GM23338 (cell line): Measurements from ENCODE around the gene UROS. TPM values are rescaled to one million over a fixed set of nuclear protein-coding genes. Genes with fewer than 3 reads are reported as not detected.

Experiments
- ATAC-seq: fragments of 200-7000 bp; cut with Tn5 transposase; 3 replicates; pipeline ENCODE4 v1.9.1; 2020
- DNase-seq: peaks from one replicate; pipeline ENCODE4 v3.0.0-alpha.2; 2015; ENCODE audit warnings: low spot score
- H2AFZ ChIP-seq: fragments of 200-600 bp; sonication (generic); 2 replicates; pipeline ENCODE4 v1.8.0; 2016; ENCODE audit warnings: antibody characterized with exemption, mild to moderate bottlenecking, moderate library complexity
- H3F3A ChIP-seq: fragments of 200-600 bp; sonication (generic); replicated peaks from 2 replicates; pipeline ENCODE4 v1.8.0; 2017; ENCODE audit warnings: antibody characterized with exemption, mixed run types, low read depth
- H3K27ac ChIP-seq: fragments of 200-600 bp; sonication (generic); 2 replicates; pipeline ENCODE4 v1.6.1; 2016; ENCODE audit warnings: low read depth
- H3K27me3 ChIP-seq: fragments of 200-600 bp; sonication (generic); 2 replicates; pipeline ENCODE4 v1.8.0; 2016; ENCODE audit warnings: mild to moderate bottlenecking, mixed run types, moderate library complexity; ENCODE audit not compliant: insufficient read depth
- H3K36me3 ChIP-seq: fragments of 200-600 bp; sonication (generic); 2 replicates; pipeline ENCODE4 v1.8.0; 2016; ENCODE audit warnings: mild to moderate bottlenecking; ENCODE audit not compliant: insufficient read depth
- H3K4me1 ChIP-seq: fragments of 200-600 bp; sonication (generic); 2 replicates; pipeline ENCODE4 v1.8.0; 2016; ENCODE audit warnings: mild to moderate bottlenecking, moderate library complexity; ENCODE audit not compliant: insufficient read depth
- H3K4me2 ChIP-seq: fragments of 200-600 bp; sonication (generic); 2 replicates; pipeline ENCODE4 v1.7.1; 2017; ENCODE audit warnings: mixed run types
- H3K4me3 ChIP-seq: fragments of 200-600 bp; sonication (generic); 2 replicates; pipeline ENCODE4 v1.6.1; 2016; ENCODE audit warnings: mixed run types
- H3K79me2 ChIP-seq: fragments of 200-600 bp; sonication (generic); replicated peaks from 2 replicates; pipeline ENCODE4 v1.8.0; 2017; ENCODE audit warnings: mild to moderate bottlenecking; ENCODE audit not compliant: insufficient read depth
- H3K9me2 ChIP-seq: fragments of 200-600 bp; sonication (generic); 2 replicates; pipeline ENCODE4 v1.8.0; 2017; ENCODE audit not compliant: insufficient read depth
- H4K20me1 ChIP-seq: fragments of 200-600 bp; sonication (generic); replicated peaks from 2 replicates; pipeline ENCODE4 v1.8.0; 2017; ENCODE audit warnings: mild to moderate bottlenecking; ENCODE audit not compliant: insufficient read depth
- H3K27ac Mint-ChIP-seq: 2 replicates; pipeline ENCODE4 v1.8.0; 2020; ENCODE audit warnings: inconsistent platforms, mild to moderate bottlenecking, moderate library complexity, mixed read lengths
- H3K27me3 Mint-ChIP-seq: 3 replicates; pipeline ENCODE4 v1.8.0; 2022; ENCODE audit warnings: low read depth, mild to moderate bottlenecking, moderate library complexity, mixed read lengths, inconsistent platforms; ENCODE audit not compliant: insufficient read depth, poor library complexity
- H3K36me3 Mint-ChIP-seq: 3 replicates; pipeline ENCODE4 v1.8.0; 2021; ENCODE audit warnings: low read depth, mild to moderate bottlenecking, inconsistent platforms, moderate library complexity, mixed read lengths
- H3K4me1 Mint-ChIP-seq: 3 replicates; pipeline ENCODE4 v1.8.0; 2020; ENCODE audit warnings: mild to moderate bottlenecking, inconsistent platforms, mixed read lengths
- H3K4me3 Mint-ChIP-seq: 3 replicates; pipeline ENCODE4 v1.8.0; 2021; ENCODE audit warnings: moderate library complexity, mild to moderate bottlenecking, inconsistent platforms, mixed read lengths
- H3K9me3 Mint-ChIP-seq: 3 replicates; pipeline ENCODE4 v1.8.0; 2020; ENCODE audit warnings: moderate library complexity, mild to moderate bottlenecking, inconsistent platforms, mixed read lengths
- CTCF ChIP-seq, 2 experiments: fragments of 200-600 bp in 1 of 2; sonication (generic) in 1 of 2; conservative IDR thresholded peaks; 2 replicates each; pipeline versions ENCODE4 v1.5.1 to v1.6.1; 2016 to 2017; ENCODE audit warnings: antibody characterized with exemption in 2 of 2, low read depth in 2 of 2, mild to moderate bottlenecking in 2 of 2, moderate library complexity in 1 of 2
- ETS1 ChIP-seq: IDR thresholded peaks from 2 replicates; pipeline ENCODE4 v1.6.1; 2016; ENCODE audit warnings: antibody characterized with exemption
- EZH2phosphoT487 ChIP-seq: fragments of 200-600 bp; sonication (generic); IDR thresholded peaks from one replicate; pipeline ENCODE4 v1.8.1; 2018; ENCODE audit warnings: antibody characterized with exemption; ENCODE audit not compliant: unreplicated experiment
- POLR2AphosphoS5 ChIP-seq: IDR thresholded peaks from 2 replicates; pipeline ENCODE4 v1.6.1; 2016; ENCODE audit warnings: antibody characterized with exemption, low read depth
- REST ChIP-seq: IDR thresholded peaks from one replicate; pipeline ENCODE4 v1.6.1; 2018; ENCODE audit warnings: antibody characterized with exemption; ENCODE audit not compliant: unreplicated experiment
- ZNF462 ChIP-seq: fragments of 250-450 bp; sonication (Bioruptor Pico); IDR thresholded peaks from 2 replicates; pipeline ENCODE4 v1.5.0; 2020; ENCODE audit warnings: mild to moderate bottlenecking, moderate library complexity
- polyA plus RNA-seq: library from polyadenylated mRNA; unstranded; fragments of >200 nt; fragmentation: Nextera tagmentation; extraction: Ambion mirVana; gene quantifications from 2 replicates; pipeline ENCODE4 v1.2.1, GENCODE V29; 2016
- total RNA-seq: library from RNA; depleted of rRNA; stranded (reverse); fragments of >200 nt; shearing (Covaris generic); gene quantifications from 2 replicates; pipeline ENCODE4 v1.2.3, GENCODE V29; 2014

The UROS gene
- total and polyA plus RNA-seq, 2 experiments from 2014 or later, result 41.3 to 43.4 TPM

GRCh38 chr10:125762692-125763648, 60.1 kb downstream of the UROS start:
- no peak for TF ChIP-seq REST
- TF ChIP-seq EZH2phosphoT487, result no peak
- no peak for TF ChIP-seq POLR2AphosphoS5
- no peak for TF ChIP-seq ZNF462 (CRISPR knock-in tag)
- no peak for TF ChIP-seq CTCF (conservative IDR thresholded peaks at IDR 0.05; ENCODE audit: low read depth in 2 of 2)
- no peak for TF ChIP-seq ETS1
- no peaks in the 10 kb centered on the region for H3K27me3 ChIP-seq
- H3K27ac ChIP-seq, result peak overlapping the region; percentile 73; the same call in 1 of the 2 replicates
- no peak for DNase-seq
- H3K4me1 Mint-ChIP-seq, result peaks cover 20% of the 10 kb centered on the region
- H3F3A ChIP-seq, result no peaks in the 10 kb centered on the region
- H3K27me3 Mint-ChIP-seq, result peaks cover 2% of the 10 kb centered on the region
- no peak overlapping the region for H3K4me2 ChIP-seq
- 0 out of 2 replicates have a peak overlapping the region, but pooled peaks have one; percentile 3 for H3K27ac Mint-ChIP-seq
- peaks cover 29% of the 10 kb centered on the region for H3K36me3 ChIP-seq
- peak; percentile 74 for ATAC-seq
- no peaks in the 10 kb centered on the region for H3K79me2 ChIP-seq
- H3K4me3 Mint-ChIP-seq, result no peak overlapping the region
- no peak overlapping the region for H3K4me3 ChIP-seq
- peaks cover 3% of the 10 kb centered on the region; the same call in 1 of the 2 replicates for H3K4me1 ChIP-seq
- H3K9me3 Mint-ChIP-seq, result no peaks in the 10 kb centered on the region
- H3K9me2 ChIP-seq, result no peaks in the 10 kb centered on the region
- peaks cover 48% of the 10 kb centered on the region for H3K36me3 Mint-ChIP-seq
- no peaks in the 10 kb centered on the region for H4K20me1 ChIP-seq
- no peak overlapping the region for H2AFZ ChIP-seq
